Panc1 (cell line): ENCODE results near the gene NTNG2. TPM values are rescaled to one million over a fixed set of nuclear protein-coding genes. Genes with fewer than 3 reads are reported as not detected.

Source experiments
- ATAC-seq: fragments of 200-7000 bp; cut with Tn5 transposase; 2 replicates; pipeline ENCODE4 v1.9.1; 2020; ENCODE audit warnings: mild to moderate bottlenecking, moderate library complexity
- BruUV-seq: library from RNA; stranded (reverse); fragments of 400-500 nt; replicated peaks from 2 replicates; lab custom pipeline; 2021; lab: Mats Ljungman, UMichigan
- CTCF ChIA-PET: fragments of 300-600 bp; sonication (Branson Sonifier 250); formaldehyde crosslinking; loops from one replicate; lab custom pipeline; 2022; ENCODE audit warnings: antibody characterized with exemption; lab: Charles Lee
- POLR2A ChIA-PET: fragments of 300-600 bp; sonication (Branson Sonifier 250); formaldehyde crosslinking; loops from one replicate; lab custom pipeline; 2022; ENCODE audit warnings: antibody characterized with exemption; lab: Charles Lee
- DNase-seq: peaks from one replicate; pipeline ENCODE4 v3.0.0-alpha.2; 2010; ENCODE audit warnings: low read depth, low spot score
- H3K27ac ChIP-seq: 2 replicates; pipeline ENCODE4 v1.5.1; 2011; ENCODE audit warnings: mild to moderate bottlenecking, low read length, inconsistent platforms
- H3K27me3 ChIP-seq: fragments of 200-500 bp; sonication (Bioruptor generic); 2 replicates; pipeline ENCODE4 v1.6.0; 2014; ENCODE audit warnings: low read length, inconsistent platforms; ENCODE audit not compliant: control insufficient read depth, insufficient read depth
- H3K36me3 ChIP-seq: fragments of 200-500 bp; sonication (Bioruptor generic); 2 replicates; pipeline ENCODE4 v1.5.1; 2014; ENCODE audit warnings: inconsistent platforms, mild to moderate bottlenecking, low read length, moderate library complexity; ENCODE audit not compliant: control insufficient read depth, insufficient read depth
- H3K4me1 ChIP-seq: 2 replicates; pipeline ENCODE4 v1.5.1; 2011; ENCODE audit warnings: inconsistent platforms, mild to moderate bottlenecking, low read length, moderate library complexity; ENCODE audit not compliant: control insufficient read depth, insufficient read depth
- H3K4me3 ChIP-seq, 2 experiments: 2 replicates each; pipeline ENCODE4 v1.5.1; 2011 to 2012; ENCODE audit warnings: low read depth in 2 of 2, low read length in 2 of 2, mild to moderate bottlenecking in 2 of 2, inconsistent platforms in 1 of 2, moderate library complexity in 1 of 2
- H3K9me3 ChIP-seq: fragments of 200-500 bp; sonication (Bioruptor generic); 2 replicates; pipeline ENCODE4 v1.5.1; 2014; ENCODE audit warnings: low read depth, mild to moderate bottlenecking, inconsistent platforms, low read length, moderate library complexity; ENCODE audit not compliant: control insufficient read depth, insufficient read depth
- CTCF ChIP-seq: fragments of 450-650 bp; IDR thresholded peaks from 2 replicates; pipeline ENCODE4 v1.5.1; 2017; ENCODE audit warnings: mild to moderate bottlenecking
- POLR2AphosphoS5 ChIP-seq: IDR thresholded peaks from 2 replicates; pipeline ENCODE4 v1.6.1; 2012; ENCODE audit warnings: mild to moderate bottlenecking, low read depth, low read length, moderate library complexity
- SIN3A ChIP-seq: IDR thresholded peaks from 2 replicates; pipeline ENCODE4 v1.6.1; 2012; ENCODE audit warnings: low read depth, mild to moderate bottlenecking, low read length, moderate library complexity, borderline replicate concordance; ENCODE audit not compliant: insufficient read depth
- TCF7L2 ChIP-seq: IDR thresholded peaks from 2 replicates; pipeline ENCODE4 v1.6.1; 2011; ENCODE audit warnings: mild to moderate bottlenecking, low read depth, low read length, inconsistent platforms
- in situ Hi-C: cut with HindIII; loops from 2 replicates; pipeline ENCODE4 v1.10.0; 2016; ENCODE audit warnings: low sequenced_read_pairs, low pct_unique_long_range_greater_than_20kb
- intact Hi-C: fragments of 100-400 bp; cut with micrococcal nuclease; formaldehyde crosslinking; loops from one replicate; pipeline ENCODE4 v1.10.0; 2022; ENCODE audit not compliant: unreplicated experiment
- total RNA-seq: library from RNA; stranded (reverse); gene quantifications from one replicate; pipeline ENCODE4 v1.2.1, GENCODE V29; 2021; ENCODE audit not compliant: unreplicated experiment
- TF ChIP-seq, protein P1 (sequence below), 2 experiments: IDR thresholded peaks; 2 replicates each; pipeline ENCODE4 v1.6.1; 2011 to 2012; ENCODE audit warnings: low read depth in 2 of 2, control low read depth in 1 of 2, low read length in 1 of 2, mild to moderate bottlenecking in 1 of 2, moderate library complexity in 1 of 2; ENCODE audit not compliant: insufficient read depth in 1 of 2

Gene NTNG2
- total RNA-seq, 1 experiment from 2014 or later, result 5.1 TPM

GRCh38 chr9:132141948-132142594 lies 19.8 kb upstream of the NTNG2 start:
- ChIA-PET CTCF (no interaction called here), POLR2A (interaction anchor here (0.6 kb wide), 1 partner anchor 373 kb away, joined by 19 read pairs; no protein-coding TSS in a partner anchor)
- Histone ChIP-seq H3K27ac (no peak overlapping the region), H3K27me3 (no peaks in the 10 kb centered on the region), H3K36me3 (no peaks in the 10 kb centered on the region), H3K9me3 (no peaks in the 10 kb centered on the region), H3K4me3 (peak overlapping the region; percentile 18 to 45), H3K4me1 (peaks cover 5% of the 10 kb centered on the region; the same call in 1 of the 2 replicates)
- TF ChIP-seq TCF7L2 (no peak), CTCF (no peak), SIN3A (no peak), POLR2AphosphoS5 (no peak)
- TF ChIP-seq, protein P1, sequence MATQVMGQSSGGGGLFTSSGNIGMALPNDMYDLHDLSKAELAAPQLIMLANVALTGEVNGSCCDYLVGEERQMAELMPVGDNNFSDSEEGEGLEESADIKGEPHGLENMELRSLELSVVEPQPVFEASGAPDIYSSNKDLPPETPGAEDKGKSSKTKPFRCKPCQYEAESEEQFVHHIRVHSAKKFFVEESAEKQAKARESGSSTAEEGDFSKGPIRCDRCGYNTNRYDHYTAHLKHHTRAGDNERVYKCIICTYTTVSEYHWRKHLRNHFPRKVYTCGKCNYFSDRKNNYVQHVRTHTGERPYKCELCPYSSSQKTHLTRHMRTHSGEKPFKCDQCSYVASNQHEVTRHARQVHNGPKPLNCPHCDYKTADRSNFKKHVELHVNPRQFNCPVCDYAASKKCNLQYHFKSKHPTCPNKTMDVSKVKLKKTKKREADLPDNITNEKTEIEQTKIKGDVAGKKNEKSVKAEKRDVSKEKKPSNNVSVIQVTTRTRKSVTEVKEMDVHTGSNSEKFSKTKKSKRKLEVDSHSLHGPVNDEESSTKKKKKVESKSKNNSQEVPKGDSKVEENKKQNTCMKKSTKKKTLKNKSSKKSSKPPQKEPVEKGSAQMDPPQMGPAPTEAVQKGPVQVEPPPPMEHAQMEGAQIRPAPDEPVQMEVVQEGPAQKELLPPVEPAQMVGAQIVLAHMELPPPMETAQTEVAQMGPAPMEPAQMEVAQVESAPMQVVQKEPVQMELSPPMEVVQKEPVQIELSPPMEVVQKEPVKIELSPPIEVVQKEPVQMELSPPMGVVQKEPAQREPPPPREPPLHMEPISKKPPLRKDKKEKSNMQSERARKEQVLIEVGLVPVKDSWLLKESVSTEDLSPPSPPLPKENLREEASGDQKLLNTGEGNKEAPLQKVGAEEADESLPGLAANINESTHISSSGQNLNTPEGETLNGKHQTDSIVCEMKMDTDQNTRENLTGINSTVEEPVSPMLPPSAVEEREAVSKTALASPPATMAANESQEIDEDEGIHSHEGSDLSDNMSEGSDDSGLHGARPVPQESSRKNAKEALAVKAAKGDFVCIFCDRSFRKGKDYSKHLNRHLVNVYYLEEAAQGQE (IDR thresholded peaks at IDR 0.05; ENCODE audit: insufficient read depth in 1 of 2, low read depth in 2 of 2, low read length in 1 of 2), result no peak
- DNase-seq, result no peak
- intact Hi-C loops (no loop called here), in situ Hi-C loops (no loop called here)
- ATAC-seq, result no peak; the same call in 1 of the 2 replicates
- BruUV-seq, result no TSS peak

DNA sequence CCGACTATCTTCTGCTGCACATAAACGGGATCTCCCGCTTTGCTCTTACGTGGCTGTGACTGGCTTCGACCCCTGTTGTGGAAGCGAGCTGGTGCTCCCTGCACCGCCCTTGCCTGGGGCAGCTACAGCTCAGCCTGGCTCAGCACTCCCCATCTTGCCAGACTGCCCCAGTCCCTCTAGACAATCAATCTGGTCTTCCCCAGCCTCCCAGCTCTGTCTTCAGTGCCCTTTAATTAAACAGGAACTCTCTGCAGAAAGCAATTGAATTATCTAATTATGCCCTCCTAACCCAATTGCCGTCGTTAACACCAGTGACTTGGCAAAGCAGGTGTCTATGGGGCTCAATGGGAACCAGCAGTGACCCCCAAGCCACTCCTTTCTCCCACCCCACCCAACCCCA lies 18.9 kb upstream of the NTNG2 start:
- ATAC-seq (no peak), DNase-seq (no peak)
- H3K36me3 ChIP-seq, result no peaks in the 10 kb centered on the region
- intact Hi-C loops, result no loop called here
- no peak overlapping the region for H3K4me3 ChIP-seq
- no peaks in the 10 kb centered on the region for H3K9me3 ChIP-seq
- H3K4me1 ChIP-seq, result peaks cover 5% of the 10 kb centered on the region; the same call in 1 of the 2 replicates
- no peak overlapping the region for H3K27ac ChIP-seq
- BruUV-seq, result no TSS peak
- CTCF ChIA-PET, result no interaction called here
- H3K27me3 ChIP-seq, result no peaks in the 10 kb centered on the region
- TF ChIP-seq, protein P1 (IDR thresholded peaks at IDR 0.05; ENCODE audit: insufficient read depth in 1 of 2, low read depth in 2 of 2, low read length in 1 of 2), result no peak
- no peak for TF ChIP-seq POLR2AphosphoS5
- TF ChIP-seq SIN3A, result no peak
- no peak for TF ChIP-seq CTCF
- no peak for TF ChIP-seq TCF7L2
- POLR2A ChIA-PET, result interaction anchor here (0.5 kb wide), 1 partner anchor 434 kb away, joined by 9 read pairs; no protein-coding TSS in a partner anchor
- in situ Hi-C loops, result no loop called here
